ENCODE measurements around the gene SLC38A4.

The SLC38A4 gene

GRCh38 chr12:46808317-46808716, 17.5 kb downstream of the SLC38A4 start:
- Histone ChIP-seq H3K4me1 (no peaks in the 10 kb centered on the region), H3K27me3 (no peaks in the 10 kb centered on the region; the same call in 1 of the 2 replicates), H3K4me3 (ENCODE audit: low read depth, low read length) (no peak overlapping the region), H3K9me3 (no peaks in the 10 kb centered on the region), H3K36me3 (no peaks in the 10 kb centered on the region)
- no peak for TF ChIP-seq CTCF (IDR thresholded peaks at IDR 0.05; ENCODE audit: low read depth, low read length)
- no peak for DNase-seq

GRCh38 chr12:46804054-46804453, 21.7 kb downstream of the SLC38A4 start:
- no peak for TF ChIP-seq CTCF (IDR thresholded peaks at IDR 0.05; ENCODE audit: low read depth, low read length)
- 0 out of 2 replicates have a peak, but pooled peaks cover 5% of the 10 kb centered on the region for H3K27me3 ChIP-seq
- no peaks in the 10 kb centered on the region for H3K9me3 ChIP-seq
- H3K4me1 ChIP-seq: no peaks in the 10 kb centered on the region
- no peaks in the 10 kb centered on the region for H3K36me3 ChIP-seq
- no peak overlapping the region for H3K4me3 ChIP-seq (ENCODE audit: low read depth, low read length)
- DNase-seq: no peak

- no peak for TF ChIP-seq CTCF (IDR thresholded peaks at IDR 0.05; ENCODE audit: low read depth, low read length)
- no peak overlapping the region for H3K4me3 ChIP-seq (ENCODE audit: low read depth, low read length)
These were observed 22.3 kb downstream of the SLC38A4 start for GRCh38 chr12:46803517-46803916.

GRCh38 chr12:46801293-46801692, 24.5 kb downstream of the SLC38A4 start:
- H3K9me3 ChIP-seq: no peaks in the 10 kb centered on the region
- no peaks in the 10 kb centered on the region for H3K4me1 ChIP-seq
- H3K4me3 ChIP-seq (ENCODE audit: low read depth, low read length): no peak overlapping the region
- no peak for TF ChIP-seq CTCF (IDR thresholded peaks at IDR 0.05; ENCODE audit: low read depth, low read length)
- H3K36me3 ChIP-seq: no peaks in the 10 kb centered on the region
- DNase-seq: no peak
- H3K27me3 ChIP-seq: 0 out of 2 replicates have a peak, but pooled peaks cover 5% of the 10 kb centered on the region

More at GRCh38 chr12:46803517-46803916, 22.3 kb downstream of the SLC38A4 start:
- Histone ChIP-seq H3K4me1 (no peaks in the 10 kb centered on the region), H3K9me3 (no peaks in the 10 kb centered on the region), H3K36me3 (no peaks in the 10 kb centered on the region), H3K27me3 (0 out of 2 replicates have a peak, but pooled peaks cover 5% of the 10 kb centered on the region)
- no peak for DNase-seq

- Histone ChIP-seq H3K9me3 (no peaks in the 10 kb centered on the region), H3K4me3 (ENCODE audit: low read depth, low read length) (no peak overlapping the region), H3K4me1 (no peaks in the 10 kb centered on the region), H3K27me3 (0 out of 2 replicates have a peak, but pooled peaks cover 5% of the 10 kb centered on the region), H3K36me3 (no peaks in the 10 kb centered on the region)
- no peak for TF ChIP-seq CTCF (IDR thresholded peaks at IDR 0.05; ENCODE audit: low read depth, low read length)
- no peak for DNase-seq
These were observed 25.6 kb downstream of the SLC38A4 start for GRCh38 chr12:46800160-46800559.

- Histone ChIP-seq H3K27me3 (0 out of 2 replicates have a peak, but pooled peaks cover 5% of the 10 kb centered on the region), H3K36me3 (no peaks in the 10 kb centered on the region), H3K4me3 (ENCODE audit: low read depth, low read length) (no peak overlapping the region), H3K9me3 (no peaks in the 10 kb centered on the region), H3K4me1 (no peaks in the 10 kb centered on the region)
- DNase-seq: no peak
- TF ChIP-seq CTCF (IDR thresholded peaks at IDR 0.05; ENCODE audit: low read depth, low read length): no peak
These were observed 27.1 kb downstream of the SLC38A4 start for GRCh38 chr12:46798648-46799047.

All from BE2C (cell line).